Esophagus squamous epithelium (tissue), 4 donors: ENCODE data around the gene MRAP.

Experiments used
- POLR2A ChIP-seq, 4 donors: fragments of 450-650 bp; IDR thresholded peaks; one replicate each; pipeline ENCODE4 v1.6.1; 2017; ENCODE audit warnings: antibody characterized with exemption in 4 of 4, mild to moderate bottlenecking in 4 of 4, moderate library complexity in 3 of 4
- TF ChIP-seq, protein P1 (sequence below), 6 experiments: fragments of 450-650 bp in 4 of 6; fragments of 200-600 bp in 2 of 6; sonication (generic) in 2 of 6; IDR thresholded peaks; one replicate each; pipeline ENCODE4 v1.5.1; 2016 to 2019; ENCODE audit warnings: antibody characterized with exemption in 6 of 6, mild to moderate bottlenecking in 4 of 6, moderate library complexity in 4 of 6

DNA sequence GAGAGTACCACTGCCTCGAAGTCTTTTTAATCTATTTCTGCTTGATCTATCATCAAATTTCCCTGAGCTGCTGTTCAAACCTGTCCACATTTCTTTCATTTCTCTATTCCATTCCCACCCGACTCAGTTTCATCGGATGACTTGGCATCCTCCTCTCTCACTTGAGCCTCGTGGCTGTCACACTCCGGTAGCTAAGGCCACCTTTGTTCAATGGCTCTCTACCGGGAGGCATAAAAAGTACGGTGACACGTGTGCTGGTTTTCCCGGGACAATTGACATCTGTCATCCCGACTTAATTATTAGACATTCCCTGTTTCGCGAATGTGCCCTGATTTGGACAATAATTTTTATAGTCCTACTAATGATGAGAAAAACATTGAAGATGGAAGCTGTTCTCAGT lies 42.4 kb upstream of the MRAP start:
- TF ChIP-seq, protein P1, sequence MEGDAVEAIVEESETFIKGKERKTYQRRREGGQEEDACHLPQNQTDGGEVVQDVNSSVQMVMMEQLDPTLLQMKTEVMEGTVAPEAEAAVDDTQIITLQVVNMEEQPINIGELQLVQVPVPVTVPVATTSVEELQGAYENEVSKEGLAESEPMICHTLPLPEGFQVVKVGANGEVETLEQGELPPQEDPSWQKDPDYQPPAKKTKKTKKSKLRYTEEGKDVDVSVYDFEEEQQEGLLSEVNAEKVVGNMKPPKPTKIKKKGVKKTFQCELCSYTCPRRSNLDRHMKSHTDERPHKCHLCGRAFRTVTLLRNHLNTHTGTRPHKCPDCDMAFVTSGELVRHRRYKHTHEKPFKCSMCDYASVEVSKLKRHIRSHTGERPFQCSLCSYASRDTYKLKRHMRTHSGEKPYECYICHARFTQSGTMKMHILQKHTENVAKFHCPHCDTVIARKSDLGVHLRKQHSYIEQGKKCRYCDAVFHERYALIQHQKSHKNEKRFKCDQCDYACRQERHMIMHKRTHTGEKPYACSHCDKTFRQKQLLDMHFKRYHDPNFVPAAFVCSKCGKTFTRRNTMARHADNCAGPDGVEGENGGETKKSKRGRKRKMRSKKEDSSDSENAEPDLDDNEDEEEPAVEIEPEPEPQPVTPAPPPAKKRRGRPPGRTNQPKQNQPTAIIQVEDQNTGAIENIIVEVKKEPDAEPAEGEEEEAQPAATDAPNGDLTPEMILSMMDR (IDR thresholded peaks at IDR 0.05), result no peak
- no peak for TF ChIP-seq POLR2A (IDR thresholded peaks at IDR 0.05)
